Jurkat, Clone E6-1 (cell line): ENCODE measurements around the gene GOT1.

ENCODE experiments used
- DNase-seq: peaks from one replicate; pipeline ENCODE4 v3.0.0-alpha.2; 2011; ENCODE audit warnings: low read depth, low spot score
- H3K4me3 ChIP-seq: 2 replicates; pipeline ENCODE4 v1.5.1; 2011; ENCODE audit warnings: mild to moderate bottlenecking, low read length, control low read depth, moderate library complexity

GOT1 gene

GRCh38 chr10:99438890-99439289 is 8.5 kb upstream of the GOT1 start:
- H3K4me3 ChIP-seq: no peak overlapping the region
- DNase-seq: no peak

DNA sequence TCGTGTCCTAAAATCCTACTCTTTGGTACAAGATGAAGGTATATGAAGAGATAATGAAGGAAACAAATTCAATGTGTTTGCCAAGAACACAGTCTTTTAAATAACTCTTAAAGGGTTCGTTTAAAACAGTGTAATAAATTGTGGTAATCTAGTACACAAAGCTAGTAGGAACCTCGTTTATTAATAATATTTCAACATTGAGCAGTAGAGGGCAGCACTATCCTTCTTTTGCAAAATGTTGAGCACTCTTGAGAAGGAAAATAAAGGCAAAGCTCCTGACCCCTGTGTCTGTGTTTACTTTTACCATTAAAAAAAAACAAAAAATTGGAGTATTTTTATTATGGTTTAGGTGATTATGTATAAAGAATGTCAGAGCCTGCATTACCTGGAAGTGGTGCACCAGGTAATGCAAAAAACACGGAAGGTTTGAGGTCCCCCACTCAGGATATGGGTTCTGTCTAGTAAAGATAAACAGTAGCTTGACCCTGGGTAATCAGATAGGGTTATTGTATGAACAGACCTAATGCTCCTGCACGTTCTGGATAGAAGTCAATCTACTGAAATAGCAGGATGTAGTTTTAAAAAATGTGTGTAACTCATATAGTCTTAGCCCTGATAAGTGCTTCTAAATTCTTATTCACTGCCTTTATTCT is 5.7 kb upstream of the GOT1 start:
- no peak overlapping the region for H3K4me3 ChIP-seq
- peak; percentile 41 for DNase-seq

DNA sequence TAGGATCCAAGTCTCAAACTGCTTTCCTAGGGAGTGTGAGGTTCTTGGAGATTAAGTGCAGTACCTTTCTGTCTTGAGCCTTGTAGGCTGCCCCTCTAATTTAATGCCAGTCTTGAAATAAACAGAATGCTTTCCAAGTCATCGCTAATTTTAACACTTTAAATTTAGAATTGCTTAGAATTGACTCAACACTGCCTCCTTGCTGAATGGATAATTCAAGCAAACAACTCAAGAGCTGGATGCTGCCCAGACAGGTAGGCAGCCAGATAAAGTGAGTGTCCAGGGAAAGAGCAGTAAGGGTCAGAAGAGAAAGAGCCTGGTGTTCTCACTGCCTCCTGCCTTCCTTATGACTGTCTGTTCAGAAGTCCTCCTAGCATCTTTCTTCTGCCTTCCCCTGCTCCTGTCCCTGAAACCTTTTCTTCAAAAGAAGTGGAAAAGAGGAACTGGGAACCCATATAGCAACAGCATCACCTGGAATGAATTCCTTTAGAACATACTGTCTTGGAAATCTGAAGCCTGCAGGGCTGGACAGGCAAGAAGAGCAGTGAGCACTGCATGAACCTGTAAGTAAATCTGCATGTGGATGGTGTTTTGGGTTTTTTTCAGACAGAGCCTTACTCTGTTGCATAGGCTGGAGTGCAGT is 3.1 kb upstream of the GOT1 start:
- H3K4me3 ChIP-seq: no peak overlapping the region
- DNase-seq: no peak

GRCh38 chr10:99432881-99433280 is 2.5 kb upstream of the GOT1 start:
- H3K4me3 ChIP-seq: no peak overlapping the region

DNA sequence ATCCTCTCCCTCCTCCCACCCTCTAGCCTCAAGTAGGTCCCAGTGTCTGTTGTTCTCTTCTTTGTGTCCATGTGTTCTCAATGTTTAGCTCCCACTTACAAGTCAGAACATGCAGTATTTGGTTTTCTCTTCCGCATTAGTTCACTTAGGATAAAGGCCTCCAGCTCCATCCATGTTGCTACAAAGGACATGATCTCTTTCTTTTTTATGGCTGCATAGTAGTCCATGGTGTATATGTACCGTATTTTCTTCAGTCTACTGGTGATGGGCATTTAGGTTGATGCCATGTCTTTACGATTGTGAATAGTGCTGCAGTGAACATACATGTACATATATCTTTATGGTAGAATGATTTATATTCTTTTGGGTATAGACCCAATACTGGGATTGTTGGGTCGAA is 1.6 kb upstream of the GOT1 start:
- DNase-seq: no peak
- no peak overlapping the region for H3K4me3 ChIP-seq

More at GRCh38 chr10:99432881-99433280, 2.5 kb upstream of the GOT1 start:
- DNase-seq: no peak

- DNase-seq: no peak
- H3K4me3 ChIP-seq: peak overlapping the region; percentile 96
Measured at GRCh38 chr10:99431190-99431760, 851 bp upstream of the GOT1 start.

DNA sequence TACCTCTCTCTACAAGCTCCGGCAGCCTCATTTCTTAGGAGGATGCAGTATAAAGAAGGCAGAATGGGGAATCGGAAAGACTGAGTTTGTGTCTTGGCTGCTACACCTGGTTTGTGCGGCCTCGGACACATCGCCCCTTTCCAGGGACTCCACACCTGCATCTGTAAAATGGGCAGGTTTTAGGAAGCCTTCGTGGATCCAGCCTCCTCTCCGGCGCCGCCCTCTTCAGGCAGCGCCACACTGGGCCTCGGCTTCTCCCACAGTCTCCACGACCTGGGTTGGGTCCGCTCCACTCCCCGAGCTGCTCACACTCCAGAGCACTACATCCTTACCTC is 341 bp downstream of the GOT1 start:
- DNase-seq: no peak
- peak overlapping the region; percentile 96 for H3K4me3 ChIP-seq

- no peak for DNase-seq
- peak overlapping the region; percentile 96 for H3K4me3 ChIP-seq
Measured at GRCh38 chr10:99429517-99430095, 818 bp downstream of the GOT1 start.

DNA sequence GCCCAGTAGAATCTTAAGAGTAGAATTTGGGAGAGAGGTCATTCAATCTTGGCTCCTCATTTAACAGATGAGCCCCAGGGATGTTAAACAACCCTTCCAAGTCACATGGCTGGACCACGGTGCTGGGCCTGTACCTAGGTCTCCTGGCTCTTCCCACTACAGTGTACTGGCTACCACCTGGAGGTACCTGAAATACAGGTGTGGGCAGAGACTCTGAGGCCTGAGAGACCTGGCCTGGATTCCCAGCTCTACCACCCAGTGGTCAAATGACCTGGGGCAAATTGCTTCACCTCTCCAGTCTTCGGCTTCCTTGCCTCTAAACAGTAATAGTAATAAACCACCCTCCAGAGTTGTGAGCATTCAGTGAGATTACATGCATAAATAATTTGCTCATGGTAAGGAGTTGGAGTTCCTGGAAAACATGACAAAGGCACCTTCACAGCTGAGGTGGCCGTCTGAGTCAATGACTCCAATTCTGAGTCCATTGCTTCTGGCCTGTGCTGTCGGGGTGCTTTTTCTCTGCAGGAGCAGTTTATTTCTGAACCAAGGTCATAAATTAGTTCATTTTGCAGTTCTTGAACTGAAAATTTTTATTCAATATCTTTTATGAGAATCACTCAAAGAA is 2.7 kb downstream of the GOT1 start:
- no peak overlapping the region for H3K4me3 ChIP-seq
- no peak for DNase-seq

DNA sequence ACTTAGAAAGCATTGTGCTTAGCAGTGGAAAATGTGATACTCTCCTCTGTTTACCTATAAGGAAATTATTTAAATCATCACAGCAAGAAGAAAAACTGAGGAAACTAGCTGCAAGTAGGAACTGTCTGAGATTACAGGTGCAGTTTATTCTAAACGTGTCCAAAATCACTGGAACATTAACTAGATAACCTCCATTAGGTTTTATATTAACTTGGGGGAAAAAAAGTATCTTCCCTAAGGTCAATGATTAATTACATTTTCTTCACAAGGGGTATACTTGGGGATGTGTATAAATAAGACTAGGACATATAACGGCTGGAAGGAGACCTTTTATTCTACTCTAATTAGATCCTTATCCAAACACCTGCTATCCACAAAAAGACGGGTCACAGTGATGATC is 3.7 kb downstream of the GOT1 start:
- no peak overlapping the region for H3K4me3 ChIP-seq
- DNase-seq: no peak

DNA sequence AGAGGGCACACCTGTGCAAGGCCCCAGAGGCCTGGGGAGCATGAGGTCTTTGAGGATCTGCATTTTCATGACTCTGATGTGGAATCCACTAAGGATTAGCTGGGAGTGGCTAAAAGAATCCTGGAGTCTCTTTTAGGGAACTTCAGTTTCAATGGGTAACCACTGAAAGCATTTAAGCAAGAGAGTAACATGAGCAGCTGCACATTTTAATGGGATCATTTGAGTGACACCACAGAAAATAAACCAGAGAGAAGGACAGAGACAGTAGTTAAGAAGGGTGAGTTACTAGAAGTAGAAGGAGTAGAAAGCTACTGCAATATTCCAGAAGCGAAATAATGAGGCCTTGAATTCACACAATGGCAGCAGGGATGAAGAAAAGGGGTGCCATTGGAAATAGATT is 5.2 kb downstream of the GOT1 start:
- no peak for DNase-seq
- no peak overlapping the region for H3K4me3 ChIP-seq

GRCh38 chr10:99424656-99425055 is 5.8 kb downstream of the GOT1 start:
- no peak for DNase-seq
- no peak overlapping the region for H3K4me3 ChIP-seq

DNA sequence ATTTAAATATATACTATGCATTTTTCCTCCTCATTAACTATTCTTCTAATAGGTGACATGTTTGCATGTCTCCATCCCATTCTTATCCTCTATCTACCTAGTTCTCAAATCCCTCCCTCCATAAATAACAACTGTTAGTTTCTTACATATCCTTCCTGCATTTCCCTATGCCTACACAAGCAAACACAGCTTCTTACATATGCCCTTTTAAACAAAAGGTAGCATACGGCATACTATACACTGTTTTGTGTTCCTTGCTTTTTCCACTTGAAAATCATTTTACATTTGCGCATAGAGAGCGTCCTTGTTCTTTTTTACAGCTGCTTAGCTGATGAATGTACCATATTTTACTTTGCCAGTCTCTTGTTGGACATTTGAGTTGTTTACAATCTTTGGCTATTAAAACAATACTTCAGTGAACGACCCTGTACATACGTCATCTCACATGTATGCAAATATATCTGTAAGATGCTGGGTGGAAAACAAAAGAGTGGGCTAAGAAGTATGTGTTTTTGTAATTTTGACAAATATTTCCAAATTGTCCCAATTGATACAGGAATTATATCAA is 7.8 kb downstream of the GOT1 start:
- DNase-seq: no peak
- no peak overlapping the region for H3K4me3 ChIP-seq

GRCh38 chr10:99421233-99421739 is 9.1 kb downstream of the GOT1 start:
- no peak overlapping the region for H3K4me3 ChIP-seq
- DNase-seq: no peak

DNA sequence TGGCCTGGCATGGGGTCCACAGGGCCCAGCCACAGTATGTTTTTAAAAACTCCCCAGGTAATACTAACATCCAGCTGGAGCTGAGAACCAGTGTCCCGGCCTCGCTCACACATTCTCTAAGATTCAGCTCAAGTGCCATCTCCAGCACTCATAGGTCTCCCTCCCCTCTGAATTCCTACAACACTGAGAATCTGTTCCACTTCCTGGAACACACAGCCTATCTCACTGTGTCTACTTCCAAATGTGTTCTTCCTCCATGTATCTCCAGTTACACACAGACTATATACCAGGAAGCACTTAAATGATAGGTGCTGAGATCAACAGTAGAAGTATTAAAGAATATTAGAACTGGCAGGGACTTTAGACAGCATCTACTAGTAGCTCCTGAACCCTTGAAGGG is 10.7 kb downstream of the GOT1 start:
- no peak for DNase-seq
- H3K4me3 ChIP-seq: no peak overlapping the region

GRCh38 chr10:99418910-99419624 is 11.4 kb downstream of the GOT1 start:
- no peak for DNase-seq
- H3K4me3 ChIP-seq: no peak overlapping the region

DNA sequence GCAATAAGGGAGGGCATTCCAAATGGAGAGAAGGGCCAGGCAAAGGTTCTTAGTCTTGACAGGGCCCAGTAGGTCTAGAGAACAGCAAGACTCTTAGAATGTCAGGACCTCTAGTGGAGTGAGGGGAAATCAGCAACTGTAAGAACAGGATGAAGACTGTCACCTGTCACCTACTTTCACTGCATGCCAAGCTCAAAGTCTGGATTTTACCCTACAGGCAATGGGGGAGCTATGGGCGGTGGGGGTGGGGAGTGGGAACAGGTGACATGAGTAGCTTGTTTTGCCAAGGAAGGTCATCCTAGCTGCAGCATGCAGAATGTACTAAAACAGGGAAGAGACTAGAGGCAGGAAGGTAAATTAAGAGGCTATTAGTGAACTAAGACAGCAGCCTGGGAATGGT is 18.3 kb downstream of the GOT1 start:
- no peak for DNase-seq

GRCh38 chr10:99411546-99411945 is 18.9 kb downstream of the GOT1 start:
- H3K4me3 ChIP-seq: no peak overlapping the region
- DNase-seq: no peak

More for the DNA sequence above, 18.3 kb downstream of the GOT1 start:
- no peak overlapping the region for H3K4me3 ChIP-seq

DNA sequence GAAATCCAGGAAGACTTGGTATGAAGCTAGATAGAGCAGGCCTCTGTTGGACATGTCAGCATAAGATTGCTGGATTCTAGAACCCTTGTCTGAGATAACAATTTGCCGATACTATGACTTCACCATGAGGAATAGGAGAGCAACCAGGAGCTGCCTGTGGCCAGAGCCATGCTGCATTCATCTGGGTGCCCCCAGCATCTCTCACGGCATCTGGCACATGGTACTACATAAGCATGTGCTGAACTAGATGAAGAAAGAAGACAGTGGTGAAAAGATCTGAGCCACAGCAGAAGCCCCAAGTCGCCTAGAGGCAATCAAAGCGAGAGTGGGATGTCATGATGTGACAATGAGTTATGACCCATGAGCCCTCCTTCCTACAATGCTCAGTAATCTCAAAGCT is 19.5 kb downstream of the GOT1 start:
- DNase-seq: no peak
- no peak overlapping the region for H3K4me3 ChIP-seq
